MM.1S (cell line): ENCODE data around the gene SELENOV.

Source experiments
- DNase-seq: peaks from one replicate; pipeline ENCODE4 v3.0.0-alpha.2; 2015
- H2AFZ ChIP-seq: fragments of 300-600 bp; sonication (generic); 2 replicates; pipeline ENCODE4 v1.6.0; 2016; ENCODE audit warnings: antibody characterized with exemption, low read length
- H3F3A ChIP-seq: fragments of 300-600 bp; sonication (generic); 2 replicates; pipeline ENCODE4 v1.6.1; 2016; ENCODE audit warnings: mild to moderate bottlenecking, antibody characterized with exemption, low read length, moderate library complexity, mixed read lengths; ENCODE audit not compliant: insufficient read depth
- H3K27ac ChIP-seq: fragments of 300-600 bp; sonication (generic); 2 replicates; pipeline ENCODE4 v1.5.1; 2016; ENCODE audit warnings: mild to moderate bottlenecking, low read length
- H3K27me3 ChIP-seq: fragments of 300-600 bp; sonication (generic); replicated peaks from 2 replicates; pipeline ENCODE4 v1.6.0; 2016; ENCODE audit warnings: low read length; ENCODE audit not compliant: insufficient read depth
- H3K36me3 ChIP-seq: fragments of 300-600 bp; sonication (generic); replicated peaks from 2 replicates; pipeline ENCODE4 v1.6.1; 2016; ENCODE audit warnings: mild to moderate bottlenecking, low read length, mixed read lengths; ENCODE audit not compliant: insufficient read depth
- H3K4me1 ChIP-seq: fragments of 300-600 bp; sonication (generic); 2 replicates; pipeline ENCODE4 v1.6.1; 2016; ENCODE audit warnings: low read length, mixed read lengths
- H3K4me2 ChIP-seq: fragments of 300-600 bp; sonication (generic); 2 replicates; pipeline ENCODE4 v1.6.0; 2016; ENCODE audit warnings: low read depth, low read length
- H3K4me3 ChIP-seq: fragments of 300-600 bp; sonication (generic); 2 replicates; pipeline ENCODE4 v1.5.1; 2016; ENCODE audit warnings: low read length, mixed read lengths
- H3K79me2 ChIP-seq: fragments of 300-600 bp; sonication (generic); 2 replicates; pipeline ENCODE4 v1.6.1; 2016; ENCODE audit warnings: mixed run types, low read length, mixed read lengths
- H3K9ac ChIP-seq: fragments of 300-600 bp; sonication (generic); 2 replicates; pipeline ENCODE4 v1.6.1; 2016; ENCODE audit warnings: low read length, mixed read lengths
- H3K9me2 ChIP-seq: fragments of 300-600 bp; sonication (generic); replicated peaks from 2 replicates; pipeline ENCODE4 v1.6.1; 2016; ENCODE audit warnings: mild to moderate bottlenecking, low read length, mixed read lengths; ENCODE audit not compliant: insufficient read depth
- H3K9me3 ChIP-seq: fragments of 300-600 bp; sonication (generic); replicated peaks from 2 replicates; pipeline ENCODE4 v1.6.1; 2016; ENCODE audit warnings: mild to moderate bottlenecking, low read length, mixed read lengths; ENCODE audit not compliant: insufficient read depth
- H4K20me1 ChIP-seq: fragments of 300-600 bp; sonication (generic); 2 replicates; pipeline ENCODE4 v1.6.1; 2016; ENCODE audit warnings: mild to moderate bottlenecking, low read length, moderate library complexity, mixed read lengths; ENCODE audit not compliant: insufficient read depth
- EZH2 ChIP-seq: fragments of 300-600 bp; sonication (generic); optimal IDR thresholded peaks from 2 replicates; pipeline ENCODE3; 2017; ENCODE audit warnings: low read depth, mild to moderate bottlenecking, antibody characterized with exemption, low read length, mixed read lengths
- EZH2phosphoT487 ChIP-seq: fragments of 300-600 bp; sonication (generic); IDR thresholded peaks from 2 replicates; pipeline ENCODE4 v1.6.1; 2018; ENCODE audit warnings: antibody characterized with exemption, low read length
- TF ChIP-seq, protein P1 (sequence below): fragments of 300-600 bp; sonication (generic); IDR thresholded peaks from 2 replicates; pipeline ENCODE4 v1.5.1; 2016; ENCODE audit warnings: antibody characterized with exemption, low read length, mixed read lengths

The SELENOV gene, protein sequence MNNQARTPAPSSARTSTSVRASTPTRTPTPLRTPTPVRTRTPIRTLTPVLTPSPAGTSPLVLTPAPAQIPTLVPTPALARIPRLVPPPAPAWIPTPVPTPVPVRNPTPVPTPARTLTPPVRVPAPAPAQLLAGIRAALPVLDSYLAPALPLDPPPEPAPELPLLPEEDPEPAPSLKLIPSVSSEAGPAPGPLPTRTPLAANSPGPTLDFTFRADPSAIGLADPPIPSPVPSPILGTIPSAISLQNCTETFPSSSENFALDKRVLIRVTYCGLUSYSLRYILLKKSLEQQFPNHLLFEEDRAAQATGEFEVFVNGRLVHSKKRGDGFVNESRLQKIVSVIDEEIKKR

DNA sequence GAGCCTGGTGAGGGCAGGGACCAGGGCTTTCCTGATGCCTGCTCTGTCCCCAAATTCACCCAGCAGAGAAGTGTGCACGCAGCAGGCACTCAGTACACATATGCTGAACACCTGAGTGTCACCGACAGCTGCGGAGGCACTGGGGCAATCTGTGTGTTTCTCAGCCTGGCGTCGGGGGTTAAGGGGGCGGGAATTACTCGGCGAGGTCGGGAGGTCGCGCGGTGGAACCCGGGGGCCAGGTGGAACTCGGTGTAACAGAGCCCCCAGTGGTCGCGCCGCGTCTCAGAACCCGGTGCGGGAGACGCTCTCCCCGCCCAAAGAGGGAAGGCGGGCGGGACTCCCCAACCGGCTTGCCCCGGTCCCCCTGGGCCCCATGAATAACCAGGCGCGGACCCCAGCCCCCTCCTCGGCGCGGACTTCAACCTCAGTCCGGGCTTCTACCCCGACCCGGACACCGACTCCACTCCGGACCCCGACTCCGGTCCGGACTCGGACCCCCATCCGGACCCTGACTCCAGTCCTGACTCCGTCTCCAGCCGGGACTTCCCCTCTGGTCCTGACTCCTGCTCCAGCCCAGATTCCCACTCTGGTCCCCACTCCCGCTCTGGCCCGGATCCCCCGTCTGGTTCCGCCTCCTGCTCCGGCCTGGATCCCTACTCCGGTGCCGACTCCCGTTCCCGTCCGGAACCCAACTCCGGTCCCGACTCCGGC lies at the start of gene SELENOV:
Gene SELENOV (plus strand): TSS at position 300 of the 711 bp plus-strand sequence. CDS start 74 bp downstream, at position 374.
- no peak within 1 kb of the TSS for H3K9ac ChIP-seq
- no peak within 1 kb of the TSS for H3K4me3 ChIP-seq
- no peak for TF ChIP-seq EZH2
- TF ChIP-seq, protein P1, sequence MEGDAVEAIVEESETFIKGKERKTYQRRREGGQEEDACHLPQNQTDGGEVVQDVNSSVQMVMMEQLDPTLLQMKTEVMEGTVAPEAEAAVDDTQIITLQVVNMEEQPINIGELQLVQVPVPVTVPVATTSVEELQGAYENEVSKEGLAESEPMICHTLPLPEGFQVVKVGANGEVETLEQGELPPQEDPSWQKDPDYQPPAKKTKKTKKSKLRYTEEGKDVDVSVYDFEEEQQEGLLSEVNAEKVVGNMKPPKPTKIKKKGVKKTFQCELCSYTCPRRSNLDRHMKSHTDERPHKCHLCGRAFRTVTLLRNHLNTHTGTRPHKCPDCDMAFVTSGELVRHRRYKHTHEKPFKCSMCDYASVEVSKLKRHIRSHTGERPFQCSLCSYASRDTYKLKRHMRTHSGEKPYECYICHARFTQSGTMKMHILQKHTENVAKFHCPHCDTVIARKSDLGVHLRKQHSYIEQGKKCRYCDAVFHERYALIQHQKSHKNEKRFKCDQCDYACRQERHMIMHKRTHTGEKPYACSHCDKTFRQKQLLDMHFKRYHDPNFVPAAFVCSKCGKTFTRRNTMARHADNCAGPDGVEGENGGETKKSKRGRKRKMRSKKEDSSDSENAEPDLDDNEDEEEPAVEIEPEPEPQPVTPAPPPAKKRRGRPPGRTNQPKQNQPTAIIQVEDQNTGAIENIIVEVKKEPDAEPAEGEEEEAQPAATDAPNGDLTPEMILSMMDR, result no peak
- no peak within 1 kb of the TSS for H3K27ac ChIP-seq
- no peak within 1 kb of the TSS for H2AFZ ChIP-seq
- H3F3A ChIP-seq, result no peaks in the 10 kb centered on the region
- no peaks in the 10 kb centered on the region for H4K20me1 ChIP-seq
- no peaks in the 10 kb centered on the region for H3K9me3 ChIP-seq
- DNase-seq, result no peak
- H3K36me3 ChIP-seq, result no peaks in the 10 kb centered on the region
- no peak within 1 kb of the TSS for H3K4me2 ChIP-seq
- H3K4me1 ChIP-seq, result no peaks in the 10 kb centered on the region
- H3K79me2 ChIP-seq, result no peaks in the 10 kb centered on the region
- peaks cover 56% of the 10 kb centered on the region for H3K27me3 ChIP-seq
- no peaks in the 10 kb centered on the region for H3K9me2 ChIP-seq

DNA sequence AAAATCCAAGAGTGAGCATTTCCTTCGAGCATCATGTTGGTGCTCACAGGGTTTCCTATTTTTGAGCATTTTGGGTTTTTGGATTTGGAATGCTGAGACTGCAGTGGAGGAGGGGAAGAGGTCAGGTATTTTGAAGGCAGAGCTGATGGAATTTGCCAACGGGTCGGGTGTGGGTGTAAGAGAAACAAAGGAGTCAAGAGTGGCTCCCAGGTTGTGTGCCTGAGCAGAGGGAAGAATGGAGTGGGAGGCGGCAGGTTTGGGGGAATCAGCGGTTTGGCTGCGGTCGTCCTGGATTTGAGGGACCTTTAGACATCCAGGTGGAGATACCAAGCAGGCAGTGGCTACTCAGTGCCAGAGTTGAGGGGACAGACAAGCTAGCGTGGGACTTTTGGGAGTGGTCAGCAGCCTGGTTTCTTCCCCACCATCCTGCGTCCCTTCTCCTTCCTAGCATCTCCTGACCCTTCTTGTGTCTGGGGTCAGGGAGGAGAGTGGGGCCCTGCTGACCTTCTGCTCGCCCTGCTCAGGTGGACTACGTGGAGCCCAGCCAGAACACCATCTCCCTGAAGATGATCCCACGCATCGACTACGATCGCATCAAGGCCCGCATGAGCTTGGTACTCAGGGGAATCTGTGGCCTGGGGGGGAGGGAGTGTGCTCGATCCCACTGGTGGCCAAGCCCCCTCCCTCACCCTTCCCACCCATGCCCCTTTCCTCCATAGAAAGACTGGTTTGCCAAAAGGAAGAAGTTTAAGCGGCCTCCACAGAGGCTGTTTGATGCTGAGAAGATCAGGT lies 48.8 kb upstream of the SELENOV start:
- H3K4me1 ChIP-seq, result no peaks in the 10 kb centered on the region
- no peak for TF ChIP-seq EZH2
- no peak for TF ChIP-seq EZH2phosphoT487
- TF ChIP-seq, protein P1, result no peak
- no peak overlapping the region for H2AFZ ChIP-seq
- H3K9me2 ChIP-seq, result no peaks in the 10 kb centered on the region
- peaks cover 22% of the 10 kb centered on the region for H3K79me2 ChIP-seq
- H3K27ac ChIP-seq, result no peak overlapping the region
- H3K9ac ChIP-seq, result no peak overlapping the region
- H4K20me1 ChIP-seq, result no peaks in the 10 kb centered on the region
- DNase-seq, result no peak
- no peaks in the 10 kb centered on the region for H3K27me3 ChIP-seq
- no peak overlapping the region for H3K4me2 ChIP-seq
- no peaks in the 10 kb centered on the region for H3K9me3 ChIP-seq
- no peak overlapping the region for H3K4me3 ChIP-seq
- peaks cover 5% of the 10 kb centered on the region; the same call in 1 of the 2 replicates for H3K36me3 ChIP-seq
- H3F3A ChIP-seq, result no peaks in the 10 kb centered on the region

DNA sequence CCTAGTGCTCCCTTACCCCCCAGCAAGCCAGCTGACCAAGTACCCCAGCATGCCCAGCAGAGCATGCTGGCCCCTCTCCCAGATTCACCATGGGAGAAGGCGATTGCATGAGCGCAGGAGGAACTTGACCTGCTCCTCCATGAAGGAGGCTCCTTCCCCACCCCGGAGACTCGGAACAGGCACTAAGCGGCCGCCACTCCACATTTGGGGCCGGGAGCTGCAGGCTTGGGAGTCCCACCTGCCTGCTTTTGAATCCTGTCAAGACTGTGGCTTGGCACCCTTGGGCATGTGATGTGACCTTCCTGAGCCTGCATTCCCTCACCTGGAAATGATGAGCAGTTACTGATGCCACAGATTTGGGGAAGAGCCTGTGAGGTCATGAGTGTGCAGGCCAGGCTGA lies 47.0 kb upstream of the SELENOV start:
- peaks cover 5% of the 10 kb centered on the region; the same call in 1 of the 2 replicates for H3K36me3 ChIP-seq

More for the DNA sequence above, 47.0 kb upstream of the SELENOV start:
- H3K4me1 ChIP-seq, result no peaks in the 10 kb centered on the region
- no peaks in the 10 kb centered on the region for H3K27me3 ChIP-seq
- H3K9me3 ChIP-seq, result no peaks in the 10 kb centered on the region
- H2AFZ ChIP-seq, result no peak overlapping the region
- H3K27ac ChIP-seq, result no peak overlapping the region
- H3F3A ChIP-seq, result no peaks in the 10 kb centered on the region
- H3K9ac ChIP-seq, result no peak overlapping the region
- H4K20me1 ChIP-seq, result no peaks in the 10 kb centered on the region
- H3K4me3 ChIP-seq, result no peak overlapping the region
- H3K79me2 ChIP-seq, result peaks cover 22% of the 10 kb centered on the region
- TF ChIP-seq, protein P1, result no peak
- TF ChIP-seq EZH2phosphoT487, result no peak
- no peak for TF ChIP-seq EZH2
- no peaks in the 10 kb centered on the region for H3K9me2 ChIP-seq
- no peak for DNase-seq
- no peak overlapping the region for H3K4me2 ChIP-seq
